Myocyte (in vitro differentiated cells): ENCODE measurements around the gene MSGN1. TPM values are rescaled to one million over a fixed set of nuclear protein-coding genes. Genes with fewer than 3 reads are reported as not detected.
A peak's percentile ranks its signal among the peaks of the same experiment; 100 is the strongest.
"Not testable (repeated sequence)": the region's sequence is repeated elsewhere in the genome, so short reads cannot be mapped to it uniquely, and the experiment has no call there.

Experiments
- DNase-seq: peaks from one replicate; pipeline ENCODE4 v3.0.0-alpha.2; 2012; ENCODE audit warnings: low read depth
- total RNA-seq: library from RNA; depleted of rRNA; stranded (reverse); fragments of >200 nt; gene quantifications from 2 replicates; pipeline ENCODE4 v1.2.3, GENCODE V29; 2014

MSGN1 gene
- total RNA-seq, 1 donor from 2014 or later = not detected

- no peak for DNase-seq
These were observed 11.9 kb upstream of the MSGN1 start for GRCh38 chr2:17804358-17804757.

- peak; percentile 21 for DNase-seq
These were observed 11.1 kb upstream of the MSGN1 start for GRCh38 chr2:17805166-17805565.

- DNase-seq = peak; percentile 93
These were observed 10.4 kb upstream of the MSGN1 start for GRCh38 chr2:17805717-17806363.

DNA sequence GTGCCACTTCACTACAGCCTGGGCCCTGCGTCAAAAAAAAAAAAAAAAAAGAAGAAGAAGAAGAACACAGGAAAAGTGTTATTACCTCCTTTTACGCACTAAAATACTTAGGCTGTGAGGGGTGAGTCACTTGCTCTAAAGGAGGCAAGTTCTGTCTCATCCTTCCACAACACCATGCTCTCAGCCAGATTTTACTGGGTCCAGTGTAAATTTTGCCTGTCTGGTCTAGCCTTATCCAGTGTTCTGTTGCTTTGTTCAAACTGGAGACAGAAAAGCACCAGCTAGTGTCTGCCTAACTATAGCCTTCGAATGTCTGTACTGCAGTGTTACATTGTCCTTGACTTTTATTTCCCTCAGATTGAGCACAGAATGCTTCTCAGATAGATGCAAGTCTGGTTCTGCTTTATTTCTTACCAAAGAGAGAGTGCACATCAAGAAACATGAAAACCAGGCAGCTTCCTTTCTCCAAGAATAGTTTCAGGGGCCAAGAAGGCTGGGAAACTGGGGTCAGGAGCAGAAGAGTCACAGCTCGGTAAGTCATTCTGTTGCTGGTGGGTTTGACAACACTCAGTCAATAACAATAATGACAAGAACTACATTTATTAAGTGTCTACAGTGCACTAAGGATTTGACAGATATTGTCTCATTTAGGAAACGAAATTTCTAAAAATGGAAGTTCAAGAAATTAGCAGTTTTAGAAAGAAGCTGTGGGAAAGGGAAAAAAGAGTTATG is 3.1 kb upstream of the MSGN1 start:
- peak; percentile 83 for DNase-seq

DNA sequence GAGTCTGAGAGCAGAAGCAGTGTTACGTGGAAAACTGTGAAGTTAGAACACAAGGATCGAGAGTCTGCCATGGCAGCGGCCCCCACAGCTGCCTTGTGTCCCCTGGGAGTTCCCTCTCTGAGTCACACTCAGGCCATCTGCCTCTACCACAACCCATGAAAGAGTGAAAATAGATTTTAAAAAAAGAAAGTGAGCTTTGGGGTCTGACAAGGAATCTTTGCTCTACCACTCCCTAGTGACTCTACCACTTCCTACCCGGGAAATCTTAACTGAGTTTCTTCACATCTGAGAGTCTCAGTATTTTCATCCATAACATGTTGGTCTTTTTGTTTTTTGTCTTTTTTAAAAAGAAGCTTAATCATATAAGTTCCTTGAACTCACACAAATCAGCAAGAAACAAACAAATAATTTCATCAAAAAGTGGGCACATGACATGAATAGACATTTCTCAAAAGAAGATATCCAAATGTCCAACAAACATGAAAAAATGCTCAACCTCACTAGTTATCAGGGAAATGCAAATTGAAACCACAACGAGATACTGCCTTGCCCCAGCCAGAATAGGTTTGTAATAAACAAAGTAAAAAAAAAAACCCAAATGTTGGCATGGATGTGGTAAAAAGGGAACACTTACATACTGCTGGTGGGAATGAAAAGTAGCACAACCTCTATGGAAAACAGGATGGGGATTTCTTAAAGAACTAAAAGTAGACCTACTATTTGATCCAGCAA is 2.4 kb upstream of the MSGN1 start:
- DNase-seq = peak; percentile 97

GRCh38 chr2:17814601-17815000 is 1.7 kb upstream of the MSGN1 start:
- no peak for DNase-seq

DNA sequence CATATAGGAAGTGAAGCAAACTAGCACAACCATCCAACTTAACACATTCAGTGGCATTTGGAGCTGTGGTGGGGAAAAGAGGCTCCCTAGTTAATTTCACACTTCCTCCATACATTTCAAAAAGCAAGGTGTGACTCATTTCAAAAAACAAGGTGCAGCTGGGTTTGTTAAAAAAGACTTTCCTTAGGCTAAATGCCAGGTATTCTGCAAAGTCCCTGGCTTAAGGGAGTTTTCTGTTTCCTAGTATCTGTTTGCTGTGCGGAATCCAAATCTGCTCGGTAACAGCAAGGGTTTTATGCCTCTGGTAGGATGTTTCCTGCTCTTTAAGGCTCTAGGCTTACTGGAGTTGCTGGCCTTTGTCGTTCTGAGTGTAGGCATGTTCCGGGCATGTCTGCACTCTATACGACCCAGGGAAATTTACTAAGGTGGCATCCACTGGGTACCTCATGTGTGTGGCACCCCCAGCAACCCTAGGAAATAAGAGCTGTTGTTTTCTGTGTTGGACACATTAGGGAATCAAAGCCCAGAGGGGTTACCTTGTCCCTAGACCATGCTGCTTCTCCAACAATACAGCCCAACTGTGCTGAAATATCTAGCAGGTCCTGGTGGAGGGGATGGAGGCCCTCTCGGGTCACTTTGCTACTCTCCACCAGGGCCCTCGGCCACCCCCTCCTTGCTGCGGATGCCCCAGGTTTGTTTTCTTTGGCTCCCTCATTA is 634 bp upstream of the MSGN1 start:
- DNase-seq = no peak

DNA sequence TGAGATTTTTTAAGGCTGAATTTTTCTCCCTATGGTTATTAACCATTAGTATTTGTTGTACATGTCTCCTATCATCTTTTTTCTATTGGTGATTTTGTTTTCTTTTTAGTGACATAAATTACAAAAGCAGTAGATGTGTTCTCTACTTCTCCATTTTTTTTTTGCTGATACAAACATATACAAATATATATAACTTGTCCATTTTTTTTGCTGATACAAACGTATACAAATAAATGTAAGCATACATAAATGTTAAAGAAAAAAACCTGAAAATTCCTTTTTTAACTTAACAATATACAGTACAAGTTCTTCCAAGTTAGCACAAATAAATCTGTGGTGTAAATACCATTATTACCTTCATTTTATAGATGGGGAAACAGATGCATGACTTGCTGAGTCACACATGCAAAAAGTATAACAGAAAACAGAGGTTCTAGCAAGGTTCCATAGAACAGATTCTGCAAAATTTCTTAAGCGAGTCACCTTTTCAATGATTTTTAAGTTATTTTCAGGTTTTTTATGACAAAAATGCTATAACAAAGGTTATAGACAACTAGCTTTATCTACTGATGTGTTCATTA is 2.1 kb downstream of the MSGN1 start:
- no peak for DNase-seq

- DNase-seq = peak; percentile 76
These were observed 4.8 kb downstream of the MSGN1 start for GRCh38 chr2:17821080-17821479.

DNA sequence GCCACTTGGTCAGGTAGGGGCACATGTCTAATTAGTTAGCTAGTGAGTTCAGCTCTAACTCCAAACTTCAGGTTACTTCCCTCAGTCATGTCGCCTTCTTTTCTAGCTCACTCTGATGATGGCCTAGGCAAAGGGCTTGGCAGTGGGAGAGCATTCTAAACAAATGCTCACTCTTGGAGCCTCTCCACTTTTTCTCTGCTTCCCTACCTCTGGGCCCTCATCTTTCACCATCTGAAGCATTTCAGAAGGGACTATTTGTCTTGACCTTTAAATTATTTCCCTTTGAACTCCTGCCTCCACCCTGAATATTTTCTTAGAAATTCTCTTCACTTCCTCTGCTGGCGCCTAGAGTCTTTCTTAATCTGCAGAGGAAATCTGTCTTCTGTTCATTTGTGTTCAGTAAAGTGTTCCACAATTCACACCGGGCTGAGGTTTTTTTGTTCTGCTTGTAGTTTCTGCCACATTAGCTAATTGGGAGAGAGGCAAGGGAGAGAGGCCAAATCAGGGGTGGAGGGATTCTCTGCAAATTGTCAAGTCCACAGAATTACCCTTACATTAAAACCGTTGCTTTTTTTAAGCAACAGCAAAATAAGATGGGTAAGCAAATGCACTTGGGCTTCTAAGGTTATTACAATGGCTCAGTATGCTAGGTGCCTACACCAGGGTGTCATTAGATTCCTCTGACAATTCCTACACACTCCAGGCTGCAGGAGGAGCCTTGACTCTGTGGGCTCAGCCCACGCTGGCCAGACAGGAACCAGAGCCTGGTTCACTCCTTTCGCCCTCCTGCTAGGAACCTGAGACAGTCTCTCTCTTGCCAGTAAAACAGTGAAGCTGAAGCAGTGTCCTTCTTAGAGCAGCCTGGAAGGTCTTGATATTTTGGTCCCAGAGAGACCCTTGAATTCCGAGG is 5.5 kb downstream of the MSGN1 start:
- DNase-seq = peak; percentile 53

- DNase-seq = peak; percentile 67
These were observed 6.3 kb downstream of the MSGN1 start for GRCh38 chr2:17822445-17823117.

DNA sequence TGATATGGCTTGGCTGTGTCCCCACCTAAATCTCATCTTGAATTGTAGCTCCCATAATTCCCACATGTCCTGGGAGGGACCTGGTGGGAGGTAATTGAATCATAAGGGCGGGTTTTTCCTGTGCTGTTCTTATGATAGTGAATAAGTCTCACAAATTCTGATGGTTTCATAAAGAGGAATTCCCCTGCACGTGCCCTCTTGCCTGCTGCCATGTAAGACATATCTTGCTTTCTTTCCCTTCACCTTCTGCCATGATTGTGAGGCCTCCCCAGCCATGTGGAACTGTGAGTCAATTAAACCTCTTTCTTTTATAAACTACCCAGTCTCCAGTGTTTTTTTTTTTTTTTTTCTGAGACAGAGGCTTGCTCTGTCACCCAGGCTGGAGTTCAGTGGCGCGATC is 7.4 kb downstream of the MSGN1 start:
- DNase-seq = not testable (repeated sequence)

- DNase-seq = no peak
These were observed 11.1 kb downstream of the MSGN1 start for GRCh38 chr2:17827316-17827715.

- DNase-seq = no peak
These were observed 11.5 kb downstream of the MSGN1 start for GRCh38 chr2:17827785-17828184.

- peak; percentile 78 for DNase-seq
These were observed 14.1 kb downstream of the MSGN1 start for GRCh38 chr2:17830053-17831034.

DNA sequence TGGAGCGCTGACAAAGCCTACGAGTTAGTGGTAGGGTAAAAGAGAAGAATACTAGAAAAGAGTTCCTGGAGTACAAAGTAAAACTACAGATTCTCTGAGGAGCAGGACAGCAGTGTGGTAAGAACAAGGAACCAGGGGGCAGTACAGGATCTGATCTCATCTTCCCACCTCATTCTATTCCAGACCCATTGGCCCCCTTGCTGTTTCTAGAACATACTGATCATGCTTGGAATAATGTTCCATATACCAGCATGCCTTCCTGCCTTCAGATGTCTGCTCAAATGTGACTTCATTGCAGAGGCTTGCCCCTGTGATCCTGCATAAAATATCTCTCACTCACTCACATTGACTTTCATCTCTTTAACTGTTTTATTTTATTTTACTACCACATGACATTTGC is 19.3 kb downstream of the MSGN1 start:
- DNase-seq = no peak

DNA sequence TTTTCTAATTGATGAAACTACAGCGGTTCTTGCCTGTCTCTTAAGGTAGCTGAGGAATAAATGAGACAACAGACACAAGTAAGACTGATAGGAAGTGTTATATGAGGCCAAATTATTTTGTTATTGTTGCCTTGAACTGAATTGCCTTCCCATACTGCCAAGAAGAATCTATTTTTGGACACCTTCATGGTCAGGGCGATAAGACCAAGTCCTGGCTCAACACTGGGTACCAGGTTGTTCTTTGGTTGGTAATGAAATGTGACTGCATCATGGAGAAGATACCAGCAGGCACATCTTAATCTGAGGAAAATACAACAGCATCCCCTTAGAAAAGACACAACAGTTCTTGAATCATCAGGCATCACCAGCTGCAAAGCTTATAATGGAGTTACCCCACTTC is 23.7 kb downstream of the MSGN1 start:
- DNase-seq = no peak

- DNase-seq = no peak
These were observed 27.2 kb downstream of the MSGN1 start for GRCh38 chr2:17843457-17843856.
